GM19372 (cell line): ENCODE data around the gene RSF1.

Experiments
- ATAC-seq: cut with Tn5 transposase; IDR thresholded peaks from one replicate; pipeline ENCODE4 v1.9.1; 2021; ENCODE audit warnings: mild to moderate bottlenecking, low read depth, moderate library complexity; ENCODE audit not compliant: unreplicated experiment

RSF1 gene

GRCh38 chr11:77758331-77758730 lies 62.2 kb downstream of the RSF1 start:
- ATAC-seq = no peak

- ATAC-seq = no peak
Observed at GRCh38 chr11:77753230-77753629, 67.3 kb downstream of the RSF1 start.

GRCh38 chr11:77752516-77752915 lies 68.0 kb downstream of the RSF1 start:
- ATAC-seq = no peak

- no peak for ATAC-seq
Observed at GRCh38 chr11:77750394-77751156, 69.9 kb downstream of the RSF1 start.

- ATAC-seq = no peak
Observed at GRCh38 chr11:77749232-77749631, 71.3 kb downstream of the RSF1 start.

- no peak for ATAC-seq
Observed at GRCh38 chr11:77748266-77748665, 72.3 kb downstream of the RSF1 start.

GRCh38 chr11:77747381-77747969 lies 73.0 kb downstream of the RSF1 start:
- no peak for ATAC-seq

- ATAC-seq = no peak
Observed at GRCh38 chr11:77736473-77736872, 84.0 kb downstream of the RSF1 start.

GRCh38 chr11:77734890-77735289 lies 85.6 kb downstream of the RSF1 start:
- ATAC-seq = no peak

- ATAC-seq = no peak
Observed at GRCh38 chr11:77732143-77732542, 88.4 kb downstream of the RSF1 start.

GRCh38 chr11:77730789-77731188 lies 89.7 kb downstream of the RSF1 start:
- ATAC-seq = no peak

- ATAC-seq = no peak
Observed at GRCh38 chr11:77729063-77729462, 91.5 kb downstream of the RSF1 start.

GRCh38 chr11:77728203-77728786 lies 92.2 kb downstream of the RSF1 start:
- ATAC-seq = no peak

- ATAC-seq = no peak
Observed at GRCh38 chr11:77726524-77726923, 94.0 kb downstream of the RSF1 start.

- no peak for ATAC-seq
Observed at GRCh38 chr11:77725433-77725832, 95.1 kb downstream of the RSF1 start.

GRCh38 chr11:77724636-77725035 lies 95.9 kb downstream of the RSF1 start:
- no peak for ATAC-seq

- ATAC-seq = no peak
Observed at GRCh38 chr11:77723024-77723423, 97.5 kb downstream of the RSF1 start.

GRCh38 chr11:77710358-77710757 lies 110.2 kb downstream of the RSF1 start:
- no peak for ATAC-seq

- no peak for ATAC-seq
Observed at GRCh38 chr11:77705876-77706579, 114.5 kb downstream of the RSF1 start.

- no peak for ATAC-seq
Observed at GRCh38 chr11:77705195-77705875, 115.2 kb downstream of the RSF1 start.

GRCh38 chr11:77704029-77704428 lies 116.5 kb downstream of the RSF1 start:
- ATAC-seq = no peak
